Measurements from ENCODE around the gene ZSWIM7. TPM values are rescaled to one million over a fixed set of nuclear protein-coding genes. Genes with fewer than 3 reads are reported as not detected.

ZSWIM7 gene
- total RNA-seq, 6 donors from 2014 or later = 20.8 to 30.7 (median 23.4) TPM

DNA sequence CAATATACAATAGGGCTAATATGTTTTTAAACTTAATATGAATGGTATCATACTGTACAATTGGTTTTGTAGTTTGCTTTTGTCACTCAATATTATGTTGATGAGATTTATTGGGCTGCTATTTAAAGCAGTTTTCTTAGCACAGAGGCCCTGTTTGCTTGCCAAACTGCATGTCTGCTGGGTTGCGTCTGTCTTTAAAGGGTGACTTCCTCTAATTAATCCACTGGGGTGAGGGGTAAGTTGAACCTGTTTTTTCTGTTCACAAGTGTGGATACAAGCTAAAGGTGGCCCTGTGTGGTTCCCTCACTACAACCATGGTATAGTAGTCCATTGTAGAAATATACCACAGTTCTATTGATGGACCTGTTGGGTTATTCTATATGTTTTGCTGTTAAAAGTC lies 19.8 kb upstream of the ZSWIM7 start:
- TF ChIP-seq, protein P1, sequence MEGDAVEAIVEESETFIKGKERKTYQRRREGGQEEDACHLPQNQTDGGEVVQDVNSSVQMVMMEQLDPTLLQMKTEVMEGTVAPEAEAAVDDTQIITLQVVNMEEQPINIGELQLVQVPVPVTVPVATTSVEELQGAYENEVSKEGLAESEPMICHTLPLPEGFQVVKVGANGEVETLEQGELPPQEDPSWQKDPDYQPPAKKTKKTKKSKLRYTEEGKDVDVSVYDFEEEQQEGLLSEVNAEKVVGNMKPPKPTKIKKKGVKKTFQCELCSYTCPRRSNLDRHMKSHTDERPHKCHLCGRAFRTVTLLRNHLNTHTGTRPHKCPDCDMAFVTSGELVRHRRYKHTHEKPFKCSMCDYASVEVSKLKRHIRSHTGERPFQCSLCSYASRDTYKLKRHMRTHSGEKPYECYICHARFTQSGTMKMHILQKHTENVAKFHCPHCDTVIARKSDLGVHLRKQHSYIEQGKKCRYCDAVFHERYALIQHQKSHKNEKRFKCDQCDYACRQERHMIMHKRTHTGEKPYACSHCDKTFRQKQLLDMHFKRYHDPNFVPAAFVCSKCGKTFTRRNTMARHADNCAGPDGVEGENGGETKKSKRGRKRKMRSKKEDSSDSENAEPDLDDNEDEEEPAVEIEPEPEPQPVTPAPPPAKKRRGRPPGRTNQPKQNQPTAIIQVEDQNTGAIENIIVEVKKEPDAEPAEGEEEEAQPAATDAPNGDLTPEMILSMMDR (IDR thresholded peaks at IDR 0.05) = no peak
- TF ChIP-seq EP300 (IDR thresholded peaks at IDR 0.05) (no peak), POLR2A (IDR thresholded peaks at IDR 0.05) (no peak), POLR2AphosphoS5 (IDR thresholded peaks at IDR 0.05) (no peak)
- no peaks in the 10 kb centered on the region for H3K27me3 ChIP-seq
- H3K9me3 ChIP-seq = no peaks in the 10 kb centered on the region
- DNase-seq (no peak), ATAC-seq (ENCODE audit: low FRiP score in 2 of 2) (no peak)
- peaks cover 6 to 14% (median 7%) of the 10 kb centered on the region in 4 donors for H3K4me1 ChIP-seq
- H3K27ac ChIP-seq = no peak overlapping the region
- peaks cover 0 to 64% (median 8%) of the 10 kb centered on the region in 4 donors for H3K36me3 ChIP-seq
- no peak overlapping the region for H3K4me3 ChIP-seq
- 64 to 82% methylated on average over 1 of the region's 1 CpG for WGBS, 2 donors

DNA sequence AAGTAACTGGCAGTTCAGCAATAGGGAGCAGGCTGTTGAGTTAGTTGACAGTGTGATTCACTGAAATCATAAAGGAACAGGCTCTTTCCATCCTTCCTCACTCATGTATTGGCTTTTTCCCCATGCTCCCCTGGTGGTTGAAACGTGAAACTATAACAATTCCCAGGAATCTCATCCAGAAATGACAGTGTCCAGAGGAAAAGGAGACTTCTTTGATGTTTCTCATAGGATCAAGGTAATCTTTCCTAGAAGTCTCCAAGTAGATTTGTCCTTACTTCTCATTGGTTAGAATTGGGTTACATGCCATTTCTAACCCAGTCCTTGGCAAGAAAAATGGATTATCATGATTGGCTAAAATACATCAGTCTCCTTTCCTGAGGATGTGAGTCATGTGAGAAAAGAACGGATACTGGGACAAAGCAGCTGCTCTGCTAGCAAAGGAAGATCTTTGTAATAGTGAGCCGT lies 14.5 kb upstream of the ZSWIM7 start:
- peaks cover 23 to 45% (median 36%) of the 10 kb centered on the region in 4 donors for H3K4me1 ChIP-seq
- ATAC-seq (ENCODE audit: low FRiP score in 2 of 2) (peak in 1 of 2 donors; percentile 44), DNase-seq (no peak)
- TF ChIP-seq, protein P1 (IDR thresholded peaks at IDR 0.05) = peak in 5 of 6 experiments; percentile 43 to 67 (median 53)
- TF ChIP-seq POLR2AphosphoS5 (IDR thresholded peaks at IDR 0.05) = peak in 1 of 2 donors; percentile 57
- TF ChIP-seq EP300 (IDR thresholded peaks at IDR 0.05) = peak in 1 of 4 donors; percentile 5
- no peak for TF ChIP-seq POLR2A (IDR thresholded peaks at IDR 0.05)
- H3K9me3 ChIP-seq = no peaks in the 10 kb centered on the region
- H3K36me3 ChIP-seq = peaks cover 0 to 57% (median 12%) of the 10 kb centered on the region in 4 donors
- peak overlapping the region in 2 of 4 donors; percentile 31 to 59 for H3K27ac ChIP-seq
- H3K4me3 ChIP-seq = no peak overlapping the region
- no peaks in the 10 kb centered on the region for H3K27me3 ChIP-seq
- 43 to 52% methylated on average over 3 of the region's 3 CpGs for WGBS, 2 donors

DNA sequence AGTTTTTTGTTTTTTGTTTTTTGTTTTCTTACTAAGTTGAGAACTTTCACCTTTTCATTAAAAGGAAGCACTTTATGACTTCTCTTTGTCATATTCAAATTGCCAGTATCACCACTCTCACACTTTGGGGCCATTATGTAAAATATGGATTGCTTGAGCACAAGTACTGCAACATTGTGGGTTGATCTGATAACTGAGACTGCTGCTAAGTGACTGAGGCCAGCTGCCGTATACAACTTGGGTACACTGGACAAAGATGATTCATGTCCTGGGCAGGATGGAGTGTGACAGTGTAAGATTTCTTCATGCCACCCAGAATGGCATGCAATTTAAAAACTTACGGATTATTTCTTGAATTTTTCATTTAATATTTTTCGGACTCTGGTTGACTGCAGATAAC lies 7.9 kb upstream of the ZSWIM7 start:
- no peak for DNase-seq
- peaks cover 22 to 77% (median 50%) of the 10 kb centered on the region in 4 donors for H3K36me3 ChIP-seq
- TF ChIP-seq POLR2AphosphoS5 (IDR thresholded peaks at IDR 0.05) = no peak
- TF ChIP-seq POLR2A (IDR thresholded peaks at IDR 0.05) = no peak
- no peak for TF ChIP-seq EP300 (IDR thresholded peaks at IDR 0.05)
- TF ChIP-seq, protein P1 (IDR thresholded peaks at IDR 0.05) = no peak
- 73 to 84% methylated on average over 3 of the region's 3 CpGs for WGBS, 2 donors
- H3K27ac ChIP-seq = peak overlapping the region in 1 of 4 donors; percentile 18
- H3K4me3 ChIP-seq = no peak overlapping the region
- peaks cover 17 to 31% (median 24%) of the 10 kb centered on the region in 4 donors for H3K4me1 ChIP-seq
- no peaks in the 10 kb centered on the region for H3K9me3 ChIP-seq
- ATAC-seq (ENCODE audit: low FRiP score in 2 of 2) = no peak
- H3K27me3 ChIP-seq = no peaks in the 10 kb centered on the region

DNA sequence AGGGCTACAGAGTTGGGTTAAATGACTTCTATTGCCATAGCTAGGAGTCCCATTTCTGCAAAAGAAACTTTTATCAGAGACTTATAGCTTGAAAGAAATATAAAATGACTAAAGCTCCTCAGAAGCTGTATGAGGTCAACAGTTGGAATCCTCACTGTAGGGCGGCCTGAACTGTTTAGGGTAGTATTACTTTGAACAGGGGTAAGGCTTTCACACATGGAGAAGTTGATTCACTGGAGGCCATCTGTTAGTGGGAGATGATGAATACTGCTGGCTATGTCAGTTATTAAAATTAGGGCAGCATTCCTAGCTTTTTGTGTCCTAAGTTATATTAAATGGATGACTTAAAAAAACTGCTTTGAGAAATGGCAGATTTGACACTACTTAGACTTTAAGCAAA lies 6.1 kb upstream of the ZSWIM7 start:
- ATAC-seq (ENCODE audit: low FRiP score in 2 of 2) = no peak
- TF ChIP-seq, protein P1 (IDR thresholded peaks at IDR 0.05) = no peak
- no peak for TF ChIP-seq POLR2AphosphoS5 (IDR thresholded peaks at IDR 0.05)
- no peak for TF ChIP-seq EP300 (IDR thresholded peaks at IDR 0.05)
- TF ChIP-seq POLR2A (IDR thresholded peaks at IDR 0.05) = no peak
- no peaks in the 10 kb centered on the region for H3K27me3 ChIP-seq
- DNase-seq = no peak
- H3K27ac ChIP-seq = peak overlapping the region in 2 of 4 donors; percentile 57 to 61
- H3K9me3 ChIP-seq = no peaks in the 10 kb centered on the region
- H3K4me1 ChIP-seq = peaks cover 17 to 29% (median 22%) of the 10 kb centered on the region in 4 donors
- peaks cover 26 to 86% (median 58%) of the 10 kb centered on the region in 4 donors for H3K36me3 ChIP-seq
- 96 to 100% methylated on average over 1 of the region's 1 CpG for WGBS, 2 donors
- no peak overlapping the region for H3K4me3 ChIP-seq

DNA sequence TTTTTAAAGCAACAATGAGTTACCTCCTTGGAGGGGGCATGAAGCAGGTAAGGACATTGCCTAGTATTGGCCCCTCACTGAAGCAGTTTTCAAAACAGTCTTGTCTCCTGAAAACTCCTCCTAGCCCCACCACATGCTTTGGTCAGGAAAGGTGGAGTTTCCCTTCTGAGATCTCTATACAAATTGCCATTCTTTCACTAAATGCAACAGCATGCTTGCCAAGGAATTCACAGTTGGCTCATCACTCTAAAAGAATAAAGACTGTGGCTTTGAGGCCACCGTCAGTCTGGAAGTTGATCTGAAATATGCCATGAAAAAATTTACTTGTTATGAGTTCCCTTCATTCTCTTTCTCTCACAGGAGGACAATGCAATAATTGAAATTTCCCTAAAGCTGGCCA lies 4.3 kb upstream of the ZSWIM7 start:
- no peak for ATAC-seq (ENCODE audit: low FRiP score in 2 of 2)
- Histone ChIP-seq H3K4me3 (no peak overlapping the region), H3K9me3 (no peaks in the 10 kb centered on the region), H3K36me3 (peaks cover 26 to 76% (median 53%) of the 10 kb centered on the region in 4 donors), H3K27me3 (no peaks in the 10 kb centered on the region), H3K27ac (peak overlapping the region; percentile 49 to 61 (median 54)), H3K4me1 (peaks cover 15 to 30% (median 22%) of the 10 kb centered on the region in 4 donors)
- TF ChIP-seq, protein P1 (IDR thresholded peaks at IDR 0.05) = no peak
- no peak for TF ChIP-seq POLR2AphosphoS5 (IDR thresholded peaks at IDR 0.05)
- no peak for TF ChIP-seq POLR2A (IDR thresholded peaks at IDR 0.05)
- TF ChIP-seq EP300 (IDR thresholded peaks at IDR 0.05) = no peak
- DNase-seq = no peak
- WGBS, 2 donors = 63 to 72% methylated on average over 1 of the region's 1 CpG

Data from upper lobe of left lung (tissue), 6 donors.